HG03159 (cell line): ENCODE data around the gene PPP1R14B.

ENCODE experiments used
- ATAC-seq: cut with Tn5 transposase; IDR thresholded peaks from one replicate; pipeline ENCODE4 v1.9.1; 2021; ENCODE audit warnings: mild to moderate bottlenecking, moderate library complexity; ENCODE audit not compliant: unreplicated experiment

Gene PPP1R14B

GRCh38 chr11:64283092-64283491 is 36.3 kb upstream of the PPP1R14B start:
- no peak for ATAC-seq

GRCh38 chr11:64281957-64282770 is 35.4 kb upstream of the PPP1R14B start:
- ATAC-seq = no peak

- no peak for ATAC-seq
These were observed 31.9 kb upstream of the PPP1R14B start for GRCh38 chr11:64278576-64279190.

- no peak for ATAC-seq
These were observed 30.1 kb upstream of the PPP1R14B start for GRCh38 chr11:64276653-64277431.

- ATAC-seq = no peak
These were observed 29.1 kb upstream of the PPP1R14B start for GRCh38 chr11:64275841-64276240.

GRCh38 chr11:64275031-64275800 is 28.5 kb upstream of the PPP1R14B start:
- no peak for ATAC-seq

GRCh38 chr11:64269540-64270220 is 22.9 kb upstream of the PPP1R14B start:
- peak; percentile 50 for ATAC-seq

GRCh38 chr11:64268893-64269539 is 22.3 kb upstream of the PPP1R14B start:
- ATAC-seq = peak; percentile 18

- ATAC-seq = no peak
These were observed 21.5 kb upstream of the PPP1R14B start for GRCh38 chr11:64268025-64268892.

GRCh38 chr11:64267207-64267945 is 20.6 kb upstream of the PPP1R14B start:
- no peak for ATAC-seq

GRCh38 chr11:64266339-64266738 is 19.6 kb upstream of the PPP1R14B start:
- no peak for ATAC-seq

GRCh38 chr11:64265176-64266160 is 18.7 kb upstream of the PPP1R14B start:
- ATAC-seq = no peak

GRCh38 chr11:64264371-64264852 is 17.7 kb upstream of the PPP1R14B start:
- ATAC-seq = no peak

GRCh38 chr11:64263947-64264317 is 17.2 kb upstream of the PPP1R14B start:
- ATAC-seq = no peak

- ATAC-seq = no peak
These were observed 16.5 kb upstream of the PPP1R14B start for GRCh38 chr11:64263021-64263946.
